Left lobe of liver (tissue), 2 donors: ENCODE results near the gene NME2. TPM values are rescaled to one million over a fixed set of nuclear protein-coding genes. Genes with fewer than 3 reads are reported as not detected.
"Not testable (repeated sequence)": the region's sequence is repeated elsewhere in the genome, so short reads cannot be mapped to it uniquely, and the experiment has no call there.

ENCODE experiments used
- ATAC-seq: fragments of 200-7000 bp; cut with Tn5 transposase; one replicate; pipeline ENCODE4 v1.9.1; 2020; ENCODE audit warnings: mild to moderate bottlenecking, moderate library complexity
- DNase-seq: peaks from one replicate; pipeline ENCODE4 v3.0.0-alpha.2; 2020; ENCODE audit warnings: low spot score
- total RNA-seq: library from RNA; stranded (reverse); gene quantifications from one replicate; pipeline ENCODE4 v1.2.1, GENCODE V29; 2021
- donor health status: DM: no; HTN: no; CAD: no; lungs with moderate emphysema.
- donor health status: DM: no; HTN: yes; CAD: no.

The NME2 gene
- total RNA-seq, 1 donor from 2014 or later: 178 TPM

- DNase-seq: no peak
- no peak for ATAC-seq
These were observed 15.3 kb upstream of the NME2 start for GRCh38 chr17:51150932-51151331.

- ATAC-seq (peak; percentile 17), DNase-seq (no peak)
These were observed 13.4 kb upstream of the NME2 start for GRCh38 chr17:51152766-51153209.

- peak; percentile 92 for ATAC-seq
- DNase-seq: peak; percentile 97
These were observed 12.8 kb upstream of the NME2 start, which contains the start of gene NME1 for GRCh38 chr17:51153210-51154072. TSS of gene NME1 (plus strand) at chr17:51153559. CDS start at chr17:51155655, 2,096 bp downstream.

GRCh38 chr17:51154176-51154575 is 12.0 kb upstream of the NME2 start:
- DNase-seq (no peak), ATAC-seq (no peak)

GRCh38 chr17:51155416-51155815 is 10.8 kb upstream of the NME2 start:
- DNase-seq: no peak
- ATAC-seq: no peak

GRCh38 chr17:51159604-51160003 is 6.6 kb upstream of the NME2 start:
- ATAC-seq: no peak
- DNase-seq: no peak

- DNase-seq (peak; percentile 24), ATAC-seq (no peak)
These were observed 4.7 kb upstream of the NME2 start for GRCh38 chr17:51161541-51161940.

GRCh38 chr17:51164911-51165679 is 1.1 kb upstream of the NME2 start:
- DNase-seq (no peak), ATAC-seq (no peak)

- DNase-seq (no peak), ATAC-seq (peak; percentile 36)
These were observed 472 bp upstream of the NME2 start for GRCh38 chr17:51165680-51166197.

GRCh38 chr17:51166987-51167931 is 1.0 kb downstream of the NME2 start:
- peak; percentile 69 for DNase-seq
- ATAC-seq: peak; percentile 68

- no peak for ATAC-seq
- DNase-seq: no peak
These were observed 3.1 kb downstream of the NME2 start for GRCh38 chr17:51169340-51169739.

- DNase-seq: no peak
- ATAC-seq: no peak
These were observed 4.5 kb downstream of the NME2 start for GRCh38 chr17:51170736-51171135.

GRCh38 chr17:51172030-51172429 is 5.8 kb downstream of the NME2 start:
- ATAC-seq: not testable (repeated sequence)

GRCh38 chr17:51180486-51180885 is 14.3 kb downstream of the NME2 start:
- DNase-seq: no peak
- no peak for ATAC-seq

More at GRCh38 chr17:51172030-51172429, 5.8 kb downstream of the NME2 start:
- DNase-seq: not testable (repeated sequence)

- no peak for DNase-seq
- no peak for ATAC-seq
These were observed 17.9 kb downstream of the NME2 start for GRCh38 chr17:51184124-51184523.

- DNase-seq (no peak), ATAC-seq (no peak)
These were observed 19.6 kb downstream of the NME2 start for GRCh38 chr17:51185763-51186332.

GRCh38 chr17:51188271-51188833 is 22.1 kb downstream of the NME2 start:
- DNase-seq (no peak), ATAC-seq (no peak)

GRCh38 chr17:51189162-51189561 is 23.0 kb downstream of the NME2 start:
- ATAC-seq: no peak
- no peak for DNase-seq

- DNase-seq: no peak
- ATAC-seq: no peak
These were observed 23.4 kb downstream of the NME2 start for GRCh38 chr17:51189628-51190027.

- ATAC-seq (no peak), DNase-seq (no peak)
These were observed 25.7 kb downstream of the NME2 start for GRCh38 chr17:51191895-51192294.
